GM21515 (cell line): ENCODE data around the gene LCT.
"Not testable (repeated sequence)": the region's sequence is repeated elsewhere in the genome, so short reads cannot be mapped to it uniquely, and the experiment has no call there.

Source experiments
- ATAC-seq: cut with Tn5 transposase; IDR thresholded peaks from one replicate; pipeline ENCODE4 v1.9.1; 2021; ENCODE audit not compliant: unreplicated experiment

The LCT gene

DNA sequence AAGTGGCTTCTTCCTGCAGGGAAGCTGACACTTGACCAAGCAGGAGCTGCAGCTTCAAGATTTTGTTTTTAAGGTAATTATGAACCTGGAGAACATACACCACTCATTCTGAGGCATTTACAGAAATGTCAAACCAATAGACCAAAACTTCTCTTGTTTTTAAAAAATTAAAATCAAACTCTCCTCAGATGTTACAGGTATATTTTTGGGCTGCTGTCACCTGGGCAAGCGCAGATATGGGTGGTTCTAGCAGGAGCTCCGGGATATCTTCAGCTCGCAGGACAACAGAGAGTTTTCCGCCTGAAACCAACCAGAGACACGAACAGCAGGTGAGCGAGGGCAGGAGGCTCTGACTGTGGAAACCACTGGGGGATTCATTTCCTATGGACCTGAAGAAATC, 4.1 kb downstream of the LCT start:
- ATAC-seq = no peak

DNA sequence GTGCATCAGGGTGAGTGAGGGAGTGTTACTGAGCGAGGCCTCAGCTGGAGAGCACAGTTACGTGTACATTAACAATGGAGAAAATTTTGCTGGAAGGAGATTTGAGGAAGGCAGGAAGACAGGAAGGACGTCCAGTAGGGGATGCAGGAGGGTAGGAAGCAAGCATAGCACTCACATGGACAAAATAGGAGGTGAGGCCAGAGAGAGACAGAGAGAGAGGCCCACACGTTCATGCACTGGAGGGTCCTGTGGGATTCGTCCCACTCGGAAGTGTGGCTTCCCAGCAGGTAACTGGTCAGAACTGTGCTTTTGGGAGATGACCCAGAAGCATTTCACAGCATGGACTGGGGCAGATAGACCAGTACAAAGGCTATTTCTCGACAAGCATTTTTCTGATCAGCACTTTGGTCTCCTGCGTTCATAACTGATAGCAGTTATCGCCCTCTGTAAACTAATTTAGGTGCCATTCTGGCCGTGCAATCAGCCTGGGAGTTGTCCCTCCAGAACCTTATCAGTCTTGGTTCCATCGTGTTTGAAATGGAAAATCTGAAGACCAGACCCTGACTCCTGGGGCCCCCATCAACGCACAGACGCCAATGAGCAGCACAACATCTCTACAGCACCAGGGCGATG, 5.7 kb downstream of the LCT start:
- no peak for ATAC-seq

DNA sequence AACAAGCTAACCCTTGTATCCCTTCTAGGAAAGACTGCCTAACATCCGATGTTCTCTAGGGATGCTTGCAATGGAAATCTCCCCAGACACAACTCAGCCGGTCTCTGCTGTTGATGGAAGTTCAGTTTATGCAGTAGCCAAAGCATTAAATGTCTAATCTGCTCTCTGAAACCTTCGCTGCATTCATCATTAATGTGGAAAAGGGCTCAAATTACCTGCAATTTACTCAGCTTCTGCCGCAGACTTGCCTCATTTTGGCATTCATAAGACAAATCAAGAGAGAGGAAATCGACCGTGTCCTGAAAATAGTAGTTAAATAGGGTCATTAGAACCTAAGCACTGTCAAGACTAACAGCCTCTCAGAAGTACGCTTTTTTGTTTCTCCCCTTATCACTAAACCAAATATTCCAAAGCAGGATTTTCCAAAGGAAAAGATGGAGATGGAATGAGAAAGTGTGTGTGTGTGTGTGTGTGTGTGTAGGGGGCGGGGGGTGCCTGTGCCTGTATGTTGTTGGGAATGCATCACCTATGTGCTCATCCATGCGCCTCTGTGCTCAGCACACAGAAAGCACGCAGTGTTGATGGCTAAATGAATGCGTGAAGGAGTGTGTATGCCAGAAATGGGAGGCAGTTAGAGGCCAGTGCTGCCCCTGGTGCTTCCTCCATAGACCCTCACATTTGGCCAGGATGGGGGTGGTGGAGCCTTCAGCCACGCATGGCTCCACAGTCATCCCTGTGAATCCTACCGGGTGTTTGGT, 7.4 kb downstream of the LCT start:
- ATAC-seq = no peak

DNA sequence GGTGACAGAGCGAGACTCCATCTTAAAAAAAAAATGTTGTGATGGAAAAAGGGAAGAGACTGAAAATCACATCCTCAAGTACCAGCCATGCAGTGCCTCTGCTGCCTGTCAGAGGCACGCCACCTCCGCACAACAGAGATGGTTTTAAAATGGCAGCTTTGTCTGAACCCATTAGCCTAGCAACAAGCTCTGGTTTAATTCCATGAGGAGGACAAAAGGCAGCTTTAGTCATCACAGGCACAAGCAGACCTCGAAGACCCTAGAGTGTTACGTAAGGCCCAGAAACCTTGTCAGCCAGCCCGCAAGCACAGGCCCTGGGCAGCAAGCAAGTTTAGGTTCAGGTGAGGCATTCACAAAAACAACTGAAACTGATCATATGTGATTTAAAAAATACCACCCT, 10.4 kb downstream of the LCT start:
- ATAC-seq = no peak

DNA sequence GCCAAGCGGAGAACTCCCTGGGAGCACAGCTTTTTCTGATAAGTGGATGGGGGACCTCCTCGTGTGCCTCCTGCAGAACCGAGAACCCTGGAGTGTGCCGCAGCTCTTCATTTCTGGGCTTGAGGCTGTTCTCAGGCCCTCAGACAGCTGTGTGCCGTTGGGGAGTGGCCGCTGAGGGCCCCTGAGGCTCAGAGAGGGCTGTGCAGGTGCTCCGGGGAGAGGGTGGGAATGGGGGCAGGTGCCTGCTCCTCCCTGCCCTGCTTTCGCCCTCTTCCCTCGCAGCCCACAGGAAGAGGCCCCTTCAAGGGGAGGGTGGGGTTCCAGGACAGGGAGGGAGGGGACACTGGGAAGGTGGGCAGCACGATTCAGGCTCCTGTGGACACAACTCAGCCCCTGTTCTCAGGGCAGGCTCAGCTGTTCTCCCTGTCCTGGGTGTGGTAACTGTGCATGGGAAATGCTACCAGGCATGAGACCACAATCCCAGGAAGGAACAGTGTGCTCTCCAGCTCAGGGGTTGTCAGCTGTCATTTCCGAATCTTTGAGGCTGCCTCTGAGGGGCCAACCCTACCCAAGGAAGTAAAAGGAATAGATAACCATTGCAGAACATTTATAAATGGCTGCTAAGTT, 11.3 kb downstream of the LCT start:
- ATAC-seq = no peak

DNA sequence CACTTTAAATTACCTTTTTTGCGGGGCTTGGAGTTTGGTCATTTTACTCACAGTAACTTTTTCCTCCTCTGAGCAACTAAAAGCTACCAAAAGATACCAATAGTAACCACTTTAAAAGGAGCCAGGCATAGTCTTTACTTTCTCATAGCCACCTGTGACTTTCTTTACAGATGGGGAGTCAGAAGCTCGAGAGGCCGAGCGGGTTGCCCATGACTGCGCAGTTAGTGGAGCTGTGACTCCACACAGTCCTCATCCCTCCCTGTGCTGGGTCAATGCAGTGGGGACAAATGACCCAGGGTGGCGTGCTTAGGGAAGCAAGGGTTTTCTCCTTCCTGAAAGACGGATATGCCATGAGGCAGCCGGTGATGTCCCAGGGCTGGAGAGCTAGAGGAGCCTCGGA, 11.9 kb downstream of the LCT start:
- ATAC-seq = no peak

DNA sequence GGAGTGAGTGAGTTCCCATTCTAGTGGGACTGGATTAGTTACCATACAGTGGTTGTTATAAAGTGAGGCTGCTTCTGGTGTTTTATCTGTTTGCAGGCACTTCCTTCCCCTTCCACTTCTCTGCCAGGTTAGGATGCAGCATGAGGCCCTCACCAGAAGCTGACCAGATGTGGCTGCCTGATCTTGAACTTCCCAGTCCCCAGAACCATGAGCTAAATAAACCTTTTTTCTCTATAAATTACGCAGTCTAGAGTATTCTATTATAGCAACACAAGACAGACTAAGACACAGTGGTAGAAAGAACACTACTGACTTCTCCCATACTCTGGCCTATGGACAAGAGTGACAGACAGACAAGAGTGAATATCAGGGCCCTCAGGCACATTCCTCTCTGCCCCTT, 14.1 kb downstream of the LCT start:
- ATAC-seq = no peak

DNA sequence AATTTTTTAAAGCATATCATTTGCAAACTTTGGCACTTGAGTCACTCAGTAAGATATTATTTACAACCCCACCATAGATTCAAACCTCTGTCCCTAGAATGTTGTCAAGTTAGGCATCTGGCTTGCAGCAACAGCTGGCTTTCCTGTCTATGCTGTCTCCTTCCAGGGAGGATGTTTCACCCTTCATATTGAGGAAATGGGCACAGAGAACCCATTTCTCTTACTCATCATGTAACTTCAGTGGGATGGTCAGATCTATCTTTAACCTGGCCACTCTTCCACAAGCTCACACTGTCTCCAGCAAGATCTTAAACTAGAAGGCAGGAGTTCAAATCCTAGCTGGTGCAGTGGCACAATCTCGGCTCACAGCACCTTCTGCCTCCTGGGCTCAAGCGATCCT, 15.8 kb downstream of the LCT start:
- no peak for ATAC-seq

DNA sequence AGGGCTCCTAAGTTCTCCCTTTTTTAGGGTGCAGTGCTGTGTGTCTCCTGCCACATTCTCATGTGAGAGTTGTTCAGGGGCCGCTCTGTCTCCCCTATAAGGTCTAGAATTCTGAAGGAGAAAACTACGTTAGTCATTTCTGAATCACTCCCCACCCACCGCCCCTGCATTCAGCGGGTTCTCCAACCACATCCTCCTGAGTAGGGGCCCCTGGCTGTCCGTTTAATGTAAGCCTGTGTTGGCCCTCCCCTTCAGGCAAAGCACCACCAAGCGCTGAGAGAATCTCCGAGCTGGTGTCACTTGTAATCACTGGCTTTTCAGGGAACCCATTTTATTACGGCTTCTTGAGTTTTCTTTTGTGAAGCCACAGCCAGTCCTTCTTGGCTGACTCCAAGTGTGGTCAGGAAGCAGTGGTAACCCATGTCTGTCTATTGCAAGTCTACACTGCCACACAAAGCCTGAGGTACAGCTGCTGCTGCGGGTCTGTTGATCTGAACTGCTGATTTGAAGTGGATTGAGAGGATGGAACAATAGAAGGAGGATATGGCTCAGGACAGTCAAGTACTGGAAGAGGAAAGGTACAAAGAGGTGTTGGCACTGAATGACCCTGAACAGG, 16.9 kb downstream of the LCT start:
- peak; percentile 91 for ATAC-seq

DNA sequence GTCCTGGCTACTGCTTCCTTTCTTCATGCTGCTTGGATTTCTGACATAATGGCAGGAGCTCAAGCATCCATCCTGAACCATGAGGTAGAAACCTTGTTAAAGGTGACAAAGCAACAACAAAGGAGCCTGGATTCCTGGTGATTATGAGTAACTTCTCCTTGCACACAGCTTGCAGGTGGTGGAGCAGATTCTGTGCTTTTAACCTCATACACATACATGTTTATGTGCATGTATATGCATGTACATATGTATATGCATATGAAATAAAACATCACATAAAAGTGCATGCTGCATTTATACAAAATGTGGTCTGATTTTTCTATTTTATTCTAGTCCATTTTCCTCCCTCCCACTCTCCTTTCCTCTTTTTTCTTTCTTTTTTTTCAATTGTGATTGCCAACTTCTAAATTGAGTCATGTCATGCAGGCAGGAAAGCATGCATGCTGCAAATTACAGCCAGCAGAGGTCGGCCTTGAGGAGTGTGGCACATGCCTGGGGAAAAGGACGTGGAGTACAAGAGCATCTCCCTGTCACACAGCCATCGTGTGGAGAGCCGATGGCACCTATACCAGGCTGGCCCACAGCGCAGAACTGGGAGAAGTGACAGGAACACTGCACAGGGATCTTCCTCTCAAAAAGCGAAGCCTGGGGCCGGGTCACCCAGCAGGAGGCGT, 17.9 kb downstream of the LCT start:
- no peak for ATAC-seq

DNA sequence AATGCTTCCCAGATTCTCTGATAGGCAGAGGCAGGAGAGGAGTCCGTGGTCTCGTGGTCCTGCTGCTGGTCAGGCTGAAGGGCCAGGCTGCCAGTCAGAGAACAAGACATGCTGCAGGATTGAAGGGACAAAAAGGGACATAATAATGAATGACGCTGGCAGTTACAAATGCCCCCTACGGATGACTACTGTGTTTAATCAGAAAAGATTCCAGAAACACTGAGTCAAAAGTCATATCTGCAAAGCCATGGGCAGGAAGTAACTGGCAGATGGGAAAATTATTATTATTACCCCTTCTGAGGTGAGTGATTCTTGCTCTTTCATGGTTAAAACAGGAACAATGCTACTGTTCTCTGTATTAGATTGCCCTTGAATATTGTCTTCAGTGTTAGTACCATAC, 19.0 kb downstream of the LCT start:
- ATAC-seq = no peak

DNA sequence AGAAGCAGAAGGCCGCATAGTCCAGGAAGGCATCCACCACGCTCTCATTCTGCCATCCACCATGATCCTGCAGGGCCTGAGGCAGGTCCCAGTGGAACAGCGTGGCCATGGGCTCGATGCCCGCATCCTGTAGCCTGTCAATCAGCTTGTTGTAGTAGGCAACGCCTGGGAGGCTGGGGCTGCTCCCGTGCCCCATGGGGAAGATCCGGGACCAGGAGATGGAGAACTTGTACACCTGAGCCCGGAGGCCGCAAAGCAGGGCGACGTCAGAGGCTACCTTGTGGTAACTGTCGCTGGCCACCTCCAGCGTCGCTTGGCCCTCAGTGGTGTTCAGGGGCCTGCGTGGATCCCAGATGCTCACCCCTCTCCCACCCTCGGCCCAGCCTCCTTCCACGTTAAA, 19.5 kb downstream of the LCT start:
- no peak for ATAC-seq

DNA sequence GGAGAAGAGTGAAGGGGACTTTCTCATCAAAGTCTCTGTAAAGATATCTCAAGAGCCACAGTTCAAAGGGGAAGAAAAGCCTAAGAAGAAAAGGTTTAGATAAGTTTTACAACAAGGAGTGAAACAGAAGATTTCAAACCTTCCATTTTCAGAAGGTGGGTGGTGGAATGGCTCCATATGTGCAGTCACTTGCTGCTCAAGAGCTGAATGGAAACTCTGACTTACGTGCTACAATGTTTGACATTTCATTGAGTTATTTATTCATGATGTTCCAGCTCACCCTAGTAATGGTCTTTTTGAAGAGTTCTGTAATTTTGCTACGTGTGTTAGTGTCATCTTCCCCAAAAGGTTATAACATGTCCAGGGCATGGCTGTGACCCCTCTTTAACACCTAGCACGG, 21.7 kb downstream of the LCT start:
- no peak for ATAC-seq

DNA sequence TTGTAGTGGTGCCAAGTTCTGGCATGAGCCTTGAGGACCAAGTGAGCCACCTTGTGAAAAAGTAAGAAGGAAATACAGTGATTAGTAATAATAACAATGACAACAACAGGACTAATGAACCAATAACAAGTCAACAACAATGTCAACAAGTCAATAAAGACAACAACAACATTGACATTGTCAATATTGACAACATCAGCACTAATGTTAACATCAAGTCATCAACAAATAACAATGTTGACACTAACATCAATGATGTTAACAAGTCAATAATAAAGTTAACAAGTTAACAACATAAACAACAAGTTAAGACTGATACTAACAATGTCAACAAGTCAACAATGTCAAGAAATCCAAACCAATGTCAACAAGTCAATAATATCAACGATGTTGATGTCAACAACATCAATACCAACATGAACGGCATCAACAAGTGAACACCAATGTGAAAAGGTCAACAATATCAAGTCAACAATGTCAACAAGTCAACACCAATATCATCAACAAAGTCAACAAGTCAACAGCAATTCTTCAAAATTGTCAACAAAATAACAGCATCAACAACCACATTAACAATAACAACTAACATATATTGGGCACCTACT, 24.0 kb downstream of the LCT start:
- no peak for ATAC-seq

DNA sequence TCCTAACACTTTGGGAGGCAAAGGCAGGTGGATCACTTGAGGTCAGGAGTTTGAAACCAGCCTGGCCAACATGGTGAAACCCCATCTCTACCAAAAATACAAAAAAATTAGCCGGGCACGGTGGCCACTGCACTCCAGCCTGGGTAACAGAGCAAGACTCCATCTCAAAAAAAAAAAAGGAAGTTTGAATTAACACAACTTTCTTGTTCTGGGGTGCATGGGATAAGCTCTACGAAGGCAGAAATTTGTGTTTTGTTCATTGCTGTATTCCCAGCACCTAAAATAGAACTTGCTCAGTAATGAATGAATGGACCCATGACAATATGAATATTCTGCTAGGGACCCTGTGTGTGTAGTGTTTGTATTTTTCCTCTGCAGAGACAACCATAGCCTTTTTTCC, 29.1 kb downstream of the LCT start:
- not testable (repeated sequence) for ATAC-seq

DNA sequence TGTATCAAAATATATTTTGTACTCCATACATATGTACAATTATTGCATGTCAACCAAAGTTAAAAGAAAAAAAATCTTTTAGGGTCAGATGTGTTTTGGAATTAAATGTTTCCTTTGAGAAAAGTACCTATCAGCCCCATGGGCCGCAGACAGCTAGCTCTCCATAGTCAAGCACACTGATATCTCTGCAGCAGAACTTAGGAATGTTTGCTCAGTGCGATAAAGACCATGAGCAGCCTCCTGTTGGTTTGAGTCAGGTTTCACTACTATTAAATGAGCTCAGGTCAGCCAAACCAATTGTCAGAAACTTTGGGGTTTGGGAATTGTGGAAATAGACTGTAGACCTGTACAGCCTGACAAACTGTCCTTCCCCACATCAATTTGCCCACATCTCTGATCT, 33.7 kb downstream of the LCT start:
- ATAC-seq = no peak

DNA sequence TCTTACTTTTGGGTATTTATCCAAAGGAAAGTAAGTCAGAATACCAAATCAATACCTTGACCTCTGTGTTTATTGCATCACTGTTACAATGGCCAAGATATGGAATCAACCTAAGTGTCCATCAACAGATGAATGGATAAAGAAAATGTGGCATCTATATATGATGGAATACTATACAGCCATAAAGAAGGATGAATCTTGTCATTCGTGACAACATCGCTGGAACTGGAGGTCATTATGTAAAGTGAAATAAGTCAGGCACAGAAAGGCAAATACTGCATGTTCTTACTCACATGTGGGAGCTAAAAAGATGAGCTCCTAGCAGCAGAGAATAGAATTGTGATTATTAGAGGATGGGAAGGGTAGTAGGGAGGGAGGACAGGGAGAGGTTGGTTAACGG, 34.6 kb downstream of the LCT start:
- no peak for ATAC-seq

DNA sequence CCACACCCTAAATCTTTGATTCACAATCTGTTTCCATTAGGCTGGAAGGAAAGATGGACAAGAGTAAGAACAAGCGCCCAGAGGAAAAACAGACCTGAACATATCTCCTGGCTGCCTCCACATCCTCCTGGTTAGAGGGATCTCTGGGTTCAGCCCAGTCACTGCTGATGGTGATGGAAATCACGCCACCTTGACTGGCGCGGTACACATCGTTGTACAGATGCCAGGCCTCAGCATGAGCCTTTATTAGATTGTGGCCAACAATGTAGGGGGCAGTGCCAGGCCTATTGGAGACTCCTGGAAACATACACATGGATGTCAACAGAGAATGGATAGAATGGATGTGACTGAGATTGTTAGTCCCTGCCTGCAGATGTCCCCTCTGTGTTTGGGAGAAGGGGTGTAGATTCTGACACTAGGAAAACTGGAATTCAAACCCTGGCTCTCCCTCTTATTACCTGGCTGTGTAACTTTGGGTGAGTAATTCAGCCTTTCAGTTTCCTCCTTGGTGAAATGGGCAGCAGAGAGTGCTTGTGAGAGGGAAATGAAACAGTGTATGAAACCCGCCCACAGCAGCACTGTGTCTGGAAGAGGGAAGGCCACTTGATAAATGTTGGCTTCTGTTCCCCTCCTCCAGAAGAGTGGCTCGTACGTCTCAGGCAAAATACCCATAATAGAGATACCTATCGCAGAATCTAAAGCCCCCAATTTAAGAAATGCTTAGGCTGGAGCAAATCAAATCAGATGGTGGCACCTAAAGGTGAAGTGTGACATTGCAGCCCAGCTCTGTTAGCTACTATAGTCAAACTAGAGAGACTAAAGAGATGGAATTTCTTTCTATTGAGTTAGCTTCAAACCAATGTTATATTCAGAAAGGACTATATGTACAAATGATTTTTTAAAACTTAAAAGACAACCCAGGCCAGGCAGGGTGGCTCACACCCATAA, 36.2 kb downstream of the LCT start:
- ATAC-seq = no peak

DNA sequence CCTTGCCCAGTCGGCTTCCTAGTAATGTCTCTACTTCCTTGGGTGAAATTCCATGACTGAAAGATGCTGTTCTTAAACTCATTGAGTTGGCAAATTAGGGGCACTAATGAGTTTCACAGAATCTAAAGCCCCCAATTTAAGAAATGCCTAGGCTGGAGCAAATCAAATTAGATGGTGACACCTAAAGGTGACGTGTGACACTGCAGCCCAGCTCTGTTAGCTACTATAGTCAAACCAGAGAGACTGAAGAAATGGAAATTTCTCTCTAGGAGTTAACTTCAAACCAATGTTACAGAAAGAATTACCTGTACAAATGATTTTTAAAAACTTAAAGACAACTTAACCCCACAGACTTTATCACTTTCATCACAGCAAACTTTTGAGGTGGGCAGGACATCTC, 37.2 kb downstream of the LCT start:
- ATAC-seq = no peak

DNA sequence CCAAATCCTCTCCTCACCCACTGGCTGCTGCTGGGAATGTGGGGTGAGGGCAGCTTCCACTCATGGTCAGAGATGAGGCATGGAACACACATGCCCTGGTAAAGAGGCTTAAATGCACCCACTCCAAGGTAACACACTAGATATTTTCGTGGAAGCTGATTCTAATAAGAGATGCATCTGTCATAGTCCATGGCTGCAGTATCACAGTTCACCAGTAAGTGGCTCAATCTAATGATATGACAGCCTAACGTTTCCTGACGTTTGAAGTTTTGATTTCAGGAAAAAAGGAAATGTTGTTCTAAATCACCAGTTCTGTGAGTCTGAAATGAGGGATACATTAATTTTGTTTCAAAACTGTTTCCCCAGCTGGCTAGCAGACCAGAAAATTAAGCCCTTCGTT, 38.2 kb downstream of the LCT start:
- ATAC-seq = no peak
